HEK293 (cell line): ENCODE data around the gene SECTM1.

Experiments
- BCL11A ChIP-seq: fragments of 450-650 bp; formaldehyde crosslinking; IDR thresholded peaks from 2 replicates; pipeline ENCODE4 v1.5.1; 2016; ENCODE audit warnings: low read depth, missing biosample characterization, missing genetic modification characterization
- HOXD13 ChIP-seq: sonication (generic); formaldehyde crosslinking; IDR thresholded peaks from 2 replicates; pipeline ENCODE4 v1.8.0; 2022; ENCODE audit warnings: missing genetic modification reagents, borderline replicate concordance
- INSM2 ChIP-seq: fragments of 450-650 bp; formaldehyde crosslinking; IDR thresholded peaks from 2 replicates; pipeline ENCODE4 v1.5.1; 2016; ENCODE audit warnings: missing biosample characterization, missing genetic modification characterization
- KLF17 ChIP-seq: fragments of 450-650 bp; formaldehyde crosslinking; IDR thresholded peaks from 2 replicates; pipeline ENCODE4 v1.5.1; 2016; ENCODE audit warnings: missing biosample characterization, missing genetic modification characterization
- PRDM1 ChIP-seq: fragments of 450-650 bp; formaldehyde crosslinking; IDR thresholded peaks from 2 replicates; pipeline ENCODE4; 2016; ENCODE audit warnings: missing biosample characterization, missing genetic modification characterization
- REPIN1 ChIP-seq: fragments of 450-650 bp; formaldehyde crosslinking; IDR thresholded peaks from 2 replicates; pipeline ENCODE4 v1.5.1; 2017; ENCODE audit warnings: missing biosample characterization, missing genetic modification characterization, low read depth
- REST ChIP-seq: fragments of 450-650 bp; formaldehyde crosslinking; IDR thresholded peaks from 2 replicates; pipeline ENCODE4 v1.5.1; 2016; ENCODE audit warnings: missing biosample characterization, missing genetic modification characterization
- TRIM28 ChIP-seq: IDR thresholded peaks from 2 replicates; pipeline ENCODE4 v1.6.1; 2011; ENCODE audit warnings: low read length, control low read depth, borderline replicate concordance
- ZBTB44 ChIP-seq: fragments of 450-650 bp; IDR thresholded peaks from 2 replicates; pipeline ENCODE4 v1.5.1; 2018; ENCODE audit warnings: missing biosample characterization, mild to moderate bottlenecking, missing genetic modification characterization
- ZFP69B ChIP-seq: fragments of 450-650 bp; formaldehyde crosslinking; IDR thresholded peaks from 2 replicates; pipeline ENCODE4 v1.5.1; 2016; ENCODE audit warnings: missing biosample characterization, missing genetic modification characterization
- ZNF140 ChIP-seq: fragments of 450-650 bp; formaldehyde crosslinking; IDR thresholded peaks from 2 replicates; pipeline ENCODE4 v1.5.1; 2016; ENCODE audit warnings: missing biosample characterization, missing genetic modification characterization
- ZNF169 ChIP-seq: fragments of 450-650 bp; formaldehyde crosslinking; IDR thresholded peaks from 2 replicates; pipeline ENCODE4 v1.5.1; 2016; ENCODE audit warnings: missing biosample characterization, missing genetic modification characterization
- ZNF202 ChIP-seq: fragments of 450-650 bp; formaldehyde crosslinking; IDR thresholded peaks from 2 replicates; pipeline ENCODE4 v1.5.1; 2016; ENCODE audit warnings: missing biosample characterization, missing genetic modification characterization, borderline replicate concordance
- ZNF24 ChIP-seq: fragments of 450-650 bp; formaldehyde crosslinking; IDR thresholded peaks from 2 replicates; pipeline ENCODE4 v1.5.1; 2016; ENCODE audit warnings: missing biosample characterization, missing genetic modification characterization
- ZNF26 ChIP-seq: fragments of 450-650 bp; formaldehyde crosslinking; IDR thresholded peaks from 2 replicates; pipeline ENCODE4 v1.5.1; 2016; ENCODE audit warnings: missing biosample characterization, missing genetic modification characterization
- ZNF280D ChIP-seq: fragments of 450-650 bp; formaldehyde crosslinking; IDR thresholded peaks from 2 replicates; pipeline ENCODE4 v1.5.1; 2016; ENCODE audit warnings: missing biosample characterization, missing genetic modification characterization
- ZNF341 ChIP-seq: fragments of 450-650 bp; formaldehyde crosslinking; IDR thresholded peaks from 2 replicates; pipeline ENCODE4; 2016; ENCODE audit warnings: low read depth, missing biosample characterization, missing genetic modification characterization
- ZNF366 ChIP-seq: fragments of 450-650 bp; formaldehyde crosslinking; conservative IDR thresholded peaks from 2 replicates; pipeline ENCODE4 v1.5.1; 2016; ENCODE audit warnings: missing biosample characterization, missing genetic modification characterization
- ZNF560 ChIP-seq: fragments of 450-650 bp; formaldehyde crosslinking; IDR thresholded peaks from 2 replicates; pipeline ENCODE4 v1.5.1; 2017; ENCODE audit warnings: missing biosample characterization, missing genetic modification characterization, borderline replicate concordance
- ZNF580 ChIP-seq: fragments of 450-650 bp; formaldehyde crosslinking; IDR thresholded peaks from 2 replicates; pipeline ENCODE4 v1.5.1; 2016; ENCODE audit warnings: missing biosample characterization, missing genetic modification characterization
- ZNF585B ChIP-seq: fragments of 450-650 bp; formaldehyde crosslinking; IDR thresholded peaks from 2 replicates; pipeline ENCODE4 v1.5.1; 2016; ENCODE audit warnings: missing biosample characterization, missing genetic modification characterization
- ZSCAN30 ChIP-seq: fragments of 450-650 bp; IDR thresholded peaks from 2 replicates; pipeline ENCODE4 v1.5.1; 2018; ENCODE audit warnings: missing biosample characterization, mild to moderate bottlenecking, missing genetic modification characterization, moderate library complexity
- ZSCAN4 ChIP-seq: fragments of 450-650 bp; formaldehyde crosslinking; IDR thresholded peaks from 2 replicates; pipeline ENCODE4 v1.5.1; 2017; ENCODE audit warnings: missing biosample characterization, missing genetic modification characterization

The SECTM1 gene

GRCh38 chr17:82330322-82331239, 3.0 kb downstream of the SECTM1 start (continued):
- TF ChIP-seq ZNF585B (tag by site-specific recombination) (no peak), TRIM28 (no peak), ZNF580 (tag by site-specific recombination) (no peak), PRDM1 (tag by site-specific recombination) (no peak), ZNF366 (tag by site-specific recombination) (no peak), ZNF341 (tag by site-specific recombination) (peak; percentile 90), REPIN1 (no peak), ZNF202 (no peak), HOXD13 (peak; percentile 34; the same call in 1 of the 2 replicates), KLF17 (tag by site-specific recombination) (peak; percentile 93), REST (no peak), BCL11A (tag by site-specific recombination) (peak; percentile 48; the same call in 1 of the 2 replicates), ZNF26 (tag by site-specific recombination) (no peak), ZNF560 (tag by site-specific recombination) (no peak), ZBTB44 (tag by site-specific recombination) (peak; percentile 85), ZFP69B (tag by site-specific recombination) (peak; percentile 65), ZNF24 (no peak), ZNF169 (tag by site-specific recombination) (no peak), ZSCAN4 (no peak), ZNF280D (tag by site-specific recombination) (no peak), INSM2 (tag by site-specific recombination) (no peak; the same call in 1 of the 2 replicates), ZNF140 (tag by site-specific recombination) (no peak), ZSCAN30 (tag by site-specific recombination) (peak; percentile 91)
